ENCODE measurements around the gene KCNT2. TPM values are rescaled to one million over a fixed set of nuclear protein-coding genes. Genes with fewer than 3 reads are reported as not detected.

The KCNT2 gene
- total RNA-seq, 2 experiments from 2014 or later: not detected

GRCh38 chr1:196594700-196595099, 13.5 kb downstream of the KCNT2 start:
- no peak for TF ChIP-seq CTCF (conservative IDR thresholded peaks at IDR 0.05; ENCODE audit: low read length)
- TF ChIP-seq EZH2phosphoT487 (IDR thresholded peaks at IDR 0.05; ENCODE audit: borderline replicate concordance, low read depth, low read length): no peak
- ChIA-PET POLR2A (interaction anchor here (0.7 to 1.1 kb wide), 2 partner anchors 15 to 24 kb away, joined by 3 read pairs; no protein-coding TSS in a partner anchor), CTCF (ENCODE audit: unreplicated experiment) (no interaction called here)
- intact Hi-C loops (cut with micrococcal nuclease; ENCODE audit: unreplicated experiment): no loop called here
- Histone ChIP-seq H3K27ac (ENCODE audit: low read depth, low read length, poor library complexity, severe bottlenecking) (no peak overlapping the region), H3K9me3 (ENCODE audit: low read length) (no peaks in the 10 kb centered on the region), H3K79me2 (ENCODE audit: insufficient read depth, low read depth, low read length) (no peaks in the 10 kb centered on the region), H3K36me3 (ENCODE audit: insufficient read depth, low read length) (no peaks in the 10 kb centered on the region), H3K9me2 (ENCODE audit: insufficient read depth, low read length) (no peaks in the 10 kb centered on the region), H3K4me1 (ENCODE audit: insufficient read depth, low read length, poor library complexity, severe bottlenecking) (no peaks in the 10 kb centered on the region), H4K20me1 (ENCODE audit: insufficient read depth, low read length) (no peaks in the 10 kb centered on the region), H3K4me3 (ENCODE audit: low read depth, low read length, poor library complexity, severe bottlenecking) (no peak overlapping the region), H2AFZ (ENCODE audit: low read length) (no peak overlapping the region), H3K4me2 (ENCODE audit: low read length) (no peak overlapping the region)
- BruUV-seq (replicated peaks): no TSS peak
- DNase-seq (ENCODE audit: low spot score): no peak

DNA sequence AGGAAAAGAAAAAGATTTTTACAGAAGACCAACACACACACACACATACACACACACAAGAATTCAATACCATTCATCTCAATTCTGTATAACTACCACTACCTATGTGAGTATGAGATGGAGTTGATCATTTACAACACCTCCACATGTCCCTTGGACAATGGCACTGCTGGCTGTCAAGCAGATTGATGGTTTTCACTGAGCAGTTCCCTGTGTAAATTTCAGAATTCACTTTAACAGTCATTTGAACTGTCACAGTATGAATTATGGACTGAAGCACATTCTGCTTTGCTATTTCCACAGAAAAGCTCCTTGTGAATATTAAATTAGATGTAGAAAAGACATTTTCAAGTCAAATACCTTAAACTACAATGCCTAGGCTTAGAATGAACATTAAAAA, 14.3 kb downstream of the KCNT2 start:
- intact Hi-C loops (cut with micrococcal nuclease; ENCODE audit: unreplicated experiment): no loop called here
- no peaks in the 10 kb centered on the region for H3K9me2 ChIP-seq (ENCODE audit: insufficient read depth, low read length)
- H3K4me1 ChIP-seq (ENCODE audit: insufficient read depth, low read length, poor library complexity, severe bottlenecking): no peaks in the 10 kb centered on the region
- BruUV-seq (replicated peaks): no TSS peak
- H3K4me2 ChIP-seq (ENCODE audit: low read length): no peak overlapping the region
- POLR2A ChIA-PET: no interaction called here
- CTCF ChIA-PET (ENCODE audit: unreplicated experiment): no interaction called here
- H3K9me3 ChIP-seq (ENCODE audit: low read length): no peaks in the 10 kb centered on the region
- H3K36me3 ChIP-seq (ENCODE audit: insufficient read depth, low read length): no peaks in the 10 kb centered on the region
- H3K79me2 ChIP-seq (ENCODE audit: insufficient read depth, low read depth, low read length): no peaks in the 10 kb centered on the region
- TF ChIP-seq EZH2phosphoT487 (IDR thresholded peaks at IDR 0.05; ENCODE audit: borderline replicate concordance, low read depth, low read length) (no peak), CTCF (conservative IDR thresholded peaks at IDR 0.05; ENCODE audit: low read length) (no peak)
- no peak overlapping the region for H3K4me3 ChIP-seq (ENCODE audit: low read depth, low read length, poor library complexity, severe bottlenecking)
- no peak overlapping the region for H2AFZ ChIP-seq (ENCODE audit: low read length)
- H3K27ac ChIP-seq (ENCODE audit: low read depth, low read length, poor library complexity, severe bottlenecking): no peak overlapping the region
- no peaks in the 10 kb centered on the region for H4K20me1 ChIP-seq (ENCODE audit: insufficient read depth, low read length)
- DNase-seq (ENCODE audit: low spot score): no peak

GRCh38 chr1:196590959-196591358, 17.3 kb downstream of the KCNT2 start:
- H3K9me2 ChIP-seq (ENCODE audit: insufficient read depth, low read length): no peaks in the 10 kb centered on the region
- POLR2A ChIA-PET: no interaction called here
- H3K4me2 ChIP-seq (ENCODE audit: low read length): no peak overlapping the region
- H2AFZ ChIP-seq (ENCODE audit: low read length): no peak overlapping the region
- no TSS peak for BruUV-seq (replicated peaks)
- H3K4me3 ChIP-seq (ENCODE audit: low read depth, low read length, poor library complexity, severe bottlenecking): no peak overlapping the region
- no peaks in the 10 kb centered on the region for H3K9me3 ChIP-seq (ENCODE audit: low read length)
- no peak for TF ChIP-seq EZH2phosphoT487 (IDR thresholded peaks at IDR 0.05; ENCODE audit: borderline replicate concordance, low read depth, low read length)
- H3K36me3 ChIP-seq (ENCODE audit: insufficient read depth, low read length): no peaks in the 10 kb centered on the region
- no peak for DNase-seq (ENCODE audit: low spot score)
- CTCF ChIA-PET (ENCODE audit: unreplicated experiment): no interaction called here
- no peak overlapping the region for H3K27ac ChIP-seq (ENCODE audit: low read depth, low read length, poor library complexity, severe bottlenecking)
- H4K20me1 ChIP-seq (ENCODE audit: insufficient read depth, low read length): no peaks in the 10 kb centered on the region
- intact Hi-C loops (cut with micrococcal nuclease; ENCODE audit: unreplicated experiment): no loop called here
- H3K79me2 ChIP-seq (ENCODE audit: insufficient read depth, low read depth, low read length): no peaks in the 10 kb centered on the region
- H3K4me1 ChIP-seq (ENCODE audit: insufficient read depth, low read length, poor library complexity, severe bottlenecking): no peaks in the 10 kb centered on the region
